HG02884 (cell line): ENCODE measurements around the gene CBX8.

Experiments
- ATAC-seq: cut with Tn5 transposase; IDR thresholded peaks from one replicate; pipeline ENCODE4 v1.9.1; 2021; ENCODE audit warnings: mild to moderate bottlenecking, moderate library complexity; ENCODE audit not compliant: unreplicated experiment

Gene CBX8

GRCh38 chr17:79821331-79822095, 24.6 kb upstream of the CBX8 start:
- ATAC-seq: no peak

- ATAC-seq: no peak
Observed at GRCh38 chr17:79820959-79821330, 24.1 kb upstream of the CBX8 start.

GRCh38 chr17:79819534-79820276, 22.8 kb upstream of the CBX8 start:
- no peak for ATAC-seq

- no peak for ATAC-seq
Observed at GRCh38 chr17:79819085-79819484, 22.2 kb upstream of the CBX8 start.

- ATAC-seq: no peak
Observed at GRCh38 chr17:79818026-79818758, 21.3 kb upstream of the CBX8 start.

GRCh38 chr17:79815836-79816461, 19.1 kb upstream of the CBX8 start:
- no peak for ATAC-seq

- ATAC-seq: no peak
Observed at GRCh38 chr17:79814974-79815835, 18.3 kb upstream of the CBX8 start.

GRCh38 chr17:79814127-79814973, 17.5 kb upstream of the CBX8 start:
- no peak for ATAC-seq

- no peak for ATAC-seq
Observed at GRCh38 chr17:79813297-79814126, 16.6 kb upstream of the CBX8 start.

- ATAC-seq: no peak
Observed at GRCh38 chr17:79812353-79813258, 15.7 kb upstream of the CBX8 start.

- no peak for ATAC-seq
Observed at GRCh38 chr17:79811868-79812352, 15.0 kb upstream of the CBX8 start.

GRCh38 chr17:79811011-79811867, 14.4 kb upstream of the CBX8 start:
- ATAC-seq: no peak

- ATAC-seq: peak; percentile 72
Observed at GRCh38 chr17:79810130-79811010, 13.5 kb upstream of the CBX8 start.

- no peak for ATAC-seq
Observed at GRCh38 chr17:79809530-79810129, 12.8 kb upstream of the CBX8 start.
